Fibroblast of pulmonary artery (primary cell): ENCODE data around the gene MT1E.

Source experiments
- DNase-seq: peaks from one replicate; pipeline ENCODE4 v3.0.0-alpha.2; 2010; ENCODE audit warnings: low read depth
- H3K4me3 ChIP-seq: replicated peaks from 2 replicates; pipeline ENCODE4 v1.5.1; 2011; ENCODE audit warnings: low read depth, mild to moderate bottlenecking, control low read depth, low read length, moderate library complexity
- TF ChIP-seq, protein P1 (sequence below): IDR thresholded peaks from 2 replicates; pipeline ENCODE4 v1.5.1; 2011; ENCODE audit warnings: mild to moderate bottlenecking, control low read depth, low read length, inconsistent platforms; ENCODE audit errors: missing control alignments

The MT1E gene

DNA sequence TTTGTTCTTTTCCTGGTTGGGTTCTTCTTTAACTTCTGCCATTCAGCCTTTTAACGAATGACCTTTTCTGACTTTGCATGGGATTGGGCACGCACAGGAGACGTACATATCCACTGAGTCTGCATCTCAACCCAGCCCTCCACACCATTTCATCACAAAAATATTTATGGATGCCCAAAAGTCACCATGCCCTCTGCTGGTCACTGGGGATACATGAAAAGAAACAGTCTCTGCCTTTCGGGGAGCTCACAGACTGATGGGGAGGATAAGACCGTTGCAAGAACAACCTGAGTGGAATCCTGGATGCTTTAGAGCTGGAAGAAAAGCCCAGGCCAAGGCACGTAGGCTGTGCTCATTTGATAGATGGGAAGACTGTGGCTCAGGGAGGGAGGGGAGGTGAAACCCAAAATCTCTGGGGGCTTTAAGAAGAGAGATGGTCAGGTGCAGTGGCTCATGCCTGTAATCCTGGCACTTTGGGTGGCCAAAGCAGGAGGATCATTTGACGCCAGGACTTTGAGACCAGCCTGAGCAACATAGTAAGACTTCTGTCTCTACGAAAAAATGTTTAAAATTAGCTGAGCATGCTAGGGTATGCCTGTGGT lies 25.1 kb upstream of the MT1E start:
- no peak overlapping the region for H3K4me3 ChIP-seq
- TF ChIP-seq, protein P1, sequence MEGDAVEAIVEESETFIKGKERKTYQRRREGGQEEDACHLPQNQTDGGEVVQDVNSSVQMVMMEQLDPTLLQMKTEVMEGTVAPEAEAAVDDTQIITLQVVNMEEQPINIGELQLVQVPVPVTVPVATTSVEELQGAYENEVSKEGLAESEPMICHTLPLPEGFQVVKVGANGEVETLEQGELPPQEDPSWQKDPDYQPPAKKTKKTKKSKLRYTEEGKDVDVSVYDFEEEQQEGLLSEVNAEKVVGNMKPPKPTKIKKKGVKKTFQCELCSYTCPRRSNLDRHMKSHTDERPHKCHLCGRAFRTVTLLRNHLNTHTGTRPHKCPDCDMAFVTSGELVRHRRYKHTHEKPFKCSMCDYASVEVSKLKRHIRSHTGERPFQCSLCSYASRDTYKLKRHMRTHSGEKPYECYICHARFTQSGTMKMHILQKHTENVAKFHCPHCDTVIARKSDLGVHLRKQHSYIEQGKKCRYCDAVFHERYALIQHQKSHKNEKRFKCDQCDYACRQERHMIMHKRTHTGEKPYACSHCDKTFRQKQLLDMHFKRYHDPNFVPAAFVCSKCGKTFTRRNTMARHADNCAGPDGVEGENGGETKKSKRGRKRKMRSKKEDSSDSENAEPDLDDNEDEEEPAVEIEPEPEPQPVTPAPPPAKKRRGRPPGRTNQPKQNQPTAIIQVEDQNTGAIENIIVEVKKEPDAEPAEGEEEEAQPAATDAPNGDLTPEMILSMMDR, result peak; percentile 80
- peak; percentile 64 for DNase-seq

DNA sequence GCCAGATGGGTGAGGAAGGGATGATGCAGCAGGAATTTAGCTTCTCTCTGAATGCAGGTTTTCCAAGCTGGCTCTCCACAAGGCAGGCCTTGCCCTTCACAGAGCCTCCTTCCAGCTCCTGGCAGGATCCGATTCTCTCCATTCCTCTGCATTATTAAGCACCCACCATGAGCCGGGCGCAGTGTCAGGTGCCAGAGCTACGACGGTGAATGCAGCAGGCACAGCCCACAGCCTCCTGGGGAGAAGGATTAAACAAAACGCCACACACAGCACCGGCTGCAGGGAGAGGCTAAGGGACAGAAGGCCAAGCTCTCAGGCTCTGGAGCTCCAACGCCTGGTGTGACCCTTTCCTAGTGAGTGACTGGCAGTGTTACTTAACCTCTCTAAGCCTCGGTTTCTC lies 24.3 kb upstream of the MT1E start:
- no peak for DNase-seq
- no peak overlapping the region for H3K4me3 ChIP-seq
- TF ChIP-seq, protein P1, result no peak

DNA sequence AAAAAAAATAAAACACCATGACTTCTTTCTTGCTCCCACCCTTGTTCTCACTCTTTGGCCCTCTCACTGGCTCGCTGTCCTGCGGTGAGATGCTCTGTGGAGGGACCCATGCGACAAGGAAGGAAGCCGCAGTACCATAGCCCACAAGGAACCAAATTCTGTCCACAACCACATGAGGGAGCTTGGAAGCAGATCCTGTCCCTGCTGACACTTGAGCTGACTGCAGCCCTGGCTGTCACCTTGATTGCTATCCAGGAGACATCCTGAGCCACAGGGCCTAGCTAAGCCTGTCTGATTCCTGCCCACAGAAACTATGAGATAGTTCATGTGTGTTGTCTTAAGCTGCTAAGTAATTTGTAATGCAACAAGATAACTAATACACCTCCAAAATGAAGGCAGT lies 22.0 kb upstream of the MT1E start:
- TF ChIP-seq, protein P1, result peak; percentile 50
- DNase-seq, result peak; percentile 49

DNA sequence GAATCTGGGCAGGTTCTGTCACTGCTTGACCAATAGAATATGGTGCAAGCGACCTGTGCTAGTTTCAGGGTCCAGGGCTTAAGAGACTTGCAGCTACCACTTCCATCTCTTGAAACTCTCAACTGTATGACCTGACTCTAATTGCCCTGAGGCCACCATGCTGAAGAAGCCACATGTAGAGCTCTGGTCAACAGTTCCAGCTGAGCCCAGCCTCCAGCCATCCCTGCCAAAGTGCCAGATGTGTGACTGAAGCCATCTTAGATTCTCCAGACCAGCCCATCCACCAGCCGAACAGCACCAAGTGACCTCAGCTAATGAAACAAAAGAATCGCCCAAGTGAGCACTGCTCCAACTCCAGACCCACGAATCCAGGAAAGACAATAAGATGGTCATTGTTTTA lies 20.6 kb upstream of the MT1E start:
- DNase-seq, result no peak
- H3K4me3 ChIP-seq, result no peak overlapping the region
- TF ChIP-seq, protein P1, result no peak

More for the DNA sequence above, 22.0 kb upstream of the MT1E start:
- no peak overlapping the region for H3K4me3 ChIP-seq

DNA sequence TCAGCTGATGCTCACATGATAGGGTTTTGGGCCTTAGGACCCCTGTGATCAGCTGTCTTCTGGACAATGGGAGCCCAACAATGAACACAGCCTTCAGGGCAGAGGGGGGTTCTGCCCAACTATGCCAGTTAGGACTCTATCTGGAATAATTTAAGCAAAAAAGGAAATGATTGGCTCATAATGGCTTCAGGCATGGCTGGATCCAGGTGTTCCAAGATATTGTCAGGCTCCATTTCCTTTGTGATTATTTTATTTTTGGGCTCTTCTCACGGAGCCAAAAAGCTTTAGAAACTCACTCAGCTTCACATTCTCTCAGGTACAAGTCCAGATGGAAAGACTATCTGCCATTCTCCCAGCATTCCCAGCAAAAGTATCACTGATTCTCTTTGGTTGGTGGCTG lies 20.1 kb upstream of the MT1E start:
- no peak for DNase-seq
- no peak overlapping the region for H3K4me3 ChIP-seq
- TF ChIP-seq, protein P1, result no peak

- H3K4me3 ChIP-seq, result no peak overlapping the region
- TF ChIP-seq, protein P1, result no peak
- peak; percentile 77 for DNase-seq
Measured at GRCh38 chr16:56606071-56606475, 19.5 kb upstream of the MT1E start.

DNA sequence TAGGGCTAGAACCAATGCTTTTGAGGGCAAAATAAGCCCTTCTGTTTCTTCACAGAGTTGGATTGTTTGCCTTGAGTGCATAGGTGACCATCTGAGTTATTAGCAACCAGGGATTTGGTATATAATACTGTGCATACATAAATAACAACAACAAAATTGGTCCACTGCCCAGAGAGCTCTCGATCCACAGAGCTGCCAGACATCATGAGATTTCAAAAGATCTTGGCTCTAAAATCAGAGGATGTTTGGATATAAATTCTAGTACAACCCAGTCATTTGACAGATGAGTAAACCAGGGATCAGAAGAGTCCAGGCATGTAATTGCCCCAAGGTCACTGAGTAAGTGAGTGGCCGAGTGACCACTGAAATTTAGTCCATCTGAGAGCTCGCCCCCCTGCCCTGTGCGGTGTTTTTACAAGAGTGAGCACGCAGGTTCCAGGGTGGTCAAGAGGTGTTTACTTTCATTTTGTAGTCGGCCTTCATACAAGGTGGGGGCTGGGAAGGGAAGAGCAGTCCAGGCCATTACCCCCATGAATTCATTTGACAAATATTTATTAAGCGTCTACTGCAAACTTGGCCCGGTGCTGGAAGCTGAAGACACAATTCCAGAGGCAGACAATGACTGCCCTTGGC lies 19.0 kb upstream of the MT1E start:
- peak overlapping the region; percentile 23 for H3K4me3 ChIP-seq
- TF ChIP-seq, protein P1, result no peak
- DNase-seq, result peak; percentile 93
